SK-N-SH (cell line): ENCODE measurements around the gene MALRD1. TPM values are rescaled to one million over a fixed set of nuclear protein-coding genes. Genes with fewer than 3 reads are reported as not detected.

Source experiments
- CTCF ChIA-PET: fragments of 300-600, 350-600 bp; formaldehyde crosslinking; extraction: SDS; loops from one replicate; lab custom pipeline; 2021; lab: Yijun Ruan, JAX
- POLR2A ChIA-PET: fragments of 350-600 bp; sonication (Branson Sonifier 250); formaldehyde crosslinking; extraction: SDS; loops from one replicate; lab custom pipeline; 2020; ENCODE audit warnings: antibody characterized with exemption, inconsistent platforms; lab: Yijun Ruan, JAX
- DNase-seq: peaks from one replicate; pipeline ENCODE4 v3.0.0; 2012
- H2AFZ ChIP-seq: fragments of 200-600 bp; sonication (generic); 2 replicates; pipeline ENCODE4 v1.8.1; 2016; ENCODE audit warnings: antibody characterized with exemption, mild to moderate bottlenecking, low read depth
- H3F3A ChIP-seq: fragments of 200-600 bp; sonication (generic); replicated peaks from 2 replicates; pipeline ENCODE3; 2016; ENCODE audit warnings: antibody characterized with exemption, mild to moderate bottlenecking; ENCODE audit not compliant: insufficient read depth
- H3K27ac ChIP-seq, 2 experiments: fragments of 200-500 bp in 1 of 2; fragments of 200-600 bp in 1 of 2; sonication (Bioruptor generic) in 1 of 2; sonication (generic), shearing (Covaris generic) in 1 of 2; 2 replicates each; pipeline versions ENCODE4 v1.5.1 to v1.6.1; 2014 to 2016; ENCODE audit warnings: low read depth in 2 of 2, inconsistent platforms in 1 of 2, low read length in 1 of 2, mild to moderate bottlenecking in 1 of 2, mixed read lengths in 1 of 2
- H3K27me3 ChIP-seq: fragments of 200-600 bp; sonication (generic), shearing (Covaris generic); 2 replicates; pipeline ENCODE4 v1.6.1; 2016; ENCODE audit warnings: mixed run types; ENCODE audit not compliant: insufficient read depth
- H3K36me3 ChIP-seq, 2 experiments: fragments of 200-500 bp in 1 of 2; fragments of 200-600 bp in 1 of 2; sonication (Bioruptor generic) in 1 of 2; sonication (generic) in 1 of 2; replicated peaks in 1 of 2; 2 replicates each; pipeline versions ENCODE3 to v1.5.1; 2014 to 2016; ENCODE audit warnings: low read length in 1 of 2, mild to moderate bottlenecking in 1 of 2; ENCODE audit not compliant: insufficient read depth in 2 of 2, control insufficient read depth in 1 of 2
- H3K4me1 ChIP-seq, 2 experiments: fragments of 200-500 bp in 1 of 2; fragments of 200-600 bp in 1 of 2; sonication (Bioruptor generic) in 1 of 2; sonication (generic), shearing (Covaris generic) in 1 of 2; 2 replicates each; pipeline versions ENCODE4 v1.5.1 to v1.6.1; 2014 to 2016; ENCODE audit warnings: low read depth in 1 of 2, low read length in 1 of 2, mixed run types in 1 of 2; ENCODE audit not compliant: insufficient read depth in 2 of 2, control insufficient read depth in 1 of 2
- H3K4me2 ChIP-seq: fragments of 200-600 bp; sonication (generic), shearing (Covaris generic); 2 replicates; pipeline ENCODE4 v1.6.1; 2017; ENCODE audit warnings: mixed run types
- H3K4me3 ChIP-seq, 2 experiments: fragments of 200-500 bp in 1 of 2; fragments of 200-600 bp in 1 of 2; sonication (Bioruptor generic) in 1 of 2; sonication (generic), shearing (Covaris generic) in 1 of 2; 2 replicates each; pipeline versions ENCODE4 v1.5.1 to v1.8.1; 2014 to 2016; ENCODE audit warnings: low read depth in 2 of 2, inconsistent platforms in 1 of 2, low read length in 1 of 2, mild to moderate bottlenecking in 1 of 2, mixed read lengths in 1 of 2, moderate library complexity in 1 of 2
- H3K79me2 ChIP-seq: fragments of 200-600 bp; sonication (generic); 2 replicates; pipeline ENCODE4 v1.8.1; 2017; ENCODE audit warnings: mild to moderate bottlenecking; ENCODE audit not compliant: insufficient read depth
- H3K9ac ChIP-seq: fragments of 200-600 bp; sonication (generic); 2 replicates; pipeline ENCODE4 v1.6.1; 2017; ENCODE audit warnings: mixed run types
- H3K9me2 ChIP-seq: fragments of 200-600 bp; sonication (generic); 2 replicates; pipeline ENCODE4 v1.6.1; 2017; ENCODE audit warnings: mixed run types
- H3K9me3 ChIP-seq: fragments of 200-600 bp; sonication (generic); 2 replicates; pipeline ENCODE4 v1.6.1; 2017; ENCODE audit warnings: mixed run types, mild to moderate bottlenecking, moderate library complexity
- H4K20me1 ChIP-seq: fragments of 200-600 bp; sonication (generic); 2 replicates; pipeline ENCODE4 v1.6.1; 2017; ENCODE audit warnings: mild to moderate bottlenecking, mixed run types; ENCODE audit not compliant: insufficient read depth
- EZH2phosphoT487 ChIP-seq: fragments of 200-600 bp; sonication (generic); IDR thresholded peaks from 2 replicates; pipeline ENCODE4 v1.6.1; 2017; ENCODE audit warnings: low read depth, mixed run types, mild to moderate bottlenecking, antibody characterized with exemption, moderate library complexity, borderline replicate concordance
- FOXJ3 ChIP-seq: sonication (generic); formaldehyde crosslinking; IDR thresholded peaks from 2 replicates; pipeline ENCODE4 v1.5.1; 2020; ENCODE audit warnings: mild to moderate bottlenecking, missing genetic modification reagents
- FOXM1 ChIP-seq: IDR thresholded peaks from 2 replicates; pipeline ENCODE4 v1.4.0; 2012; ENCODE audit warnings: low read depth, mild to moderate bottlenecking
- GABPA ChIP-seq: IDR thresholded peaks from 2 replicates; pipeline ENCODE4 v1.4.0; 2012; ENCODE audit warnings: low read depth, mild to moderate bottlenecking
- GATA2 ChIP-seq: sonication (generic); formaldehyde crosslinking; IDR thresholded peaks from 2 replicates; pipeline ENCODE4 v1.5.0; 2020; ENCODE audit warnings: mild to moderate bottlenecking, missing genetic modification reagents
- MXI1 ChIP-seq: IDR thresholded peaks from 2 replicates; pipeline ENCODE4 v1.6.1; 2012; ENCODE audit warnings: mild to moderate bottlenecking, low read depth, low read length, improper control_type of control experiment
- NRF1 ChIP-seq: IDR thresholded peaks from 2 replicates; pipeline ENCODE4 v1.6.1; 2012; ENCODE audit warnings: low read depth, mild to moderate bottlenecking, low read length
- RCOR1 ChIP-seq: fragments of 150-350 bp; IDR thresholded peaks from 2 replicates; pipeline ENCODE4 v1.6.1; 2017; ENCODE audit warnings: antibody characterized with exemption, low read length
- RFX5 ChIP-seq: IDR thresholded peaks from 2 replicates; pipeline ENCODE4 v1.6.1; 2012; ENCODE audit warnings: mild to moderate bottlenecking, improper control_type of control experiment, low read length
- RXRA ChIP-seq: IDR thresholded peaks from 2 replicates; pipeline ENCODE4 v1.4.0; 2012; ENCODE audit warnings: low read depth, mild to moderate bottlenecking, borderline replicate concordance
- YY1 ChIP-seq: IDR thresholded peaks from 2 replicates; pipeline ENCODE4 v1.4.0; 2012; ENCODE audit warnings: low read depth, mild to moderate bottlenecking
- polyA plus RNA-seq, 3 experiments: library from polyadenylated mRNA; depleted of rRNA; stranded (reverse); fragments of >200 nt; gene quantifications; 2 replicates each; pipeline ENCODE4 v1.2.3, GENCODE V29; 2012
- TF ChIP-seq, protein P1 (sequence below): IDR thresholded peaks from 2 replicates; pipeline ENCODE4 v1.4.0; 2012; ENCODE audit warnings: low read depth
- TF ChIP-seq, protein P2 (sequence below): fragments of 150-350 bp; IDR thresholded peaks from 2 replicates; pipeline ENCODE4 v1.6.1; 2017; ENCODE audit warnings: antibody characterized with exemption, low read length, low read depth, borderline replicate concordance
- TF ChIP-seq, protein P3 (sequence below): fragments of 150-350 bp; IDR thresholded peaks from 2 replicates; pipeline ENCODE4 v1.6.1; 2016; ENCODE audit warnings: mild to moderate bottlenecking, low read depth, low read length
- TF ChIP-seq, protein P4 (sequence below): IDR thresholded peaks from 2 replicates; pipeline ENCODE4 v1.4.0; 2012; ENCODE audit warnings: low read depth, borderline replicate concordance
- TF ChIP-seq, protein P5 (sequence below): IDR thresholded peaks from 2 replicates; pipeline ENCODE4; 2012

The MALRD1 gene
- polyA plus RNA-seq, 1 of the 3 experiments (the other 2 are of a cell fraction), result not detected

DNA sequence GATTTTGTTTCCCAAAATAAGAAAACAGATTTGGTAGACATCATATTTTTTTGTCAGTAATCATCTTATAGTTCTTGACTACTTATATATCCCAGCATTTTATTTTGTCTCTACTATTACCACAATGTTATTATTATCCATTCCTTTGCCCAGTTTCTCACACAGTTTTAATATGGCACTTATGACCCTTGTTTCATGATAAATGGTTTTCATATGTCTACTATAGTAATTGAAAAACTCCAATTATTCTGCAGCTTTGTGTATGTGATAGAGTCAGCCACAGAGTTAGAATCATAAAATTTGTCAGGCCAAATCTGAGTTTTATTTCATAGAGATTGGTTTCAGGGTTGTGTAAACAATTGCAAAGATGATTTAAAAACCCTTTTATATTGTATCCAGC, 203.9 kb downstream of the MALRD1 start:
- Histone ChIP-seq H3K36me3 (no peaks in the 10 kb centered on the region), H3F3A (no peaks in the 10 kb centered on the region), H3K4me3 (no peak overlapping the region), H2AFZ (no peak overlapping the region), H3K9me3 (no peaks in the 10 kb centered on the region), H3K4me2 (no peak overlapping the region), H3K9me2 (no peaks in the 10 kb centered on the region), H3K27ac (no peak overlapping the region), H3K27me3 (no peaks in the 10 kb centered on the region), H3K9ac (no peak overlapping the region), H3K79me2 (no peaks in the 10 kb centered on the region), H4K20me1 (no peaks in the 10 kb centered on the region), H3K4me1 (no peaks in the 10 kb centered on the region; a peak in 1 of 4 replicates)
- CTCF ChIA-PET, result no interaction called here
- no peak for DNase-seq
- POLR2A ChIA-PET, result no interaction called here
- TF ChIP-seq GABPA (no peak), NRF1 (no peak), FOXJ3 (CRISPR knock-in tag) (no peak), RCOR1 (no peak), RXRA (no peak), YY1 (no peak), FOXM1 (no peak), GATA2 (no peak), EZH2phosphoT487 (no peak), RFX5 (no peak), MXI1 (no peak)
- TF ChIP-seq, protein P1, sequence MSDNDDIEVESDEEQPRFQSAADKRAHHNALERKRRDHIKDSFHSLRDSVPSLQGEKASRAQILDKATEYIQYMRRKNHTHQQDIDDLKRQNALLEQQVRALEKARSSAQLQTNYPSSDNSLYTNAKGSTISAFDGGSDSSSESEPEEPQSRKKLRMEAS, result no peak
- TF ChIP-seq, protein P2, sequence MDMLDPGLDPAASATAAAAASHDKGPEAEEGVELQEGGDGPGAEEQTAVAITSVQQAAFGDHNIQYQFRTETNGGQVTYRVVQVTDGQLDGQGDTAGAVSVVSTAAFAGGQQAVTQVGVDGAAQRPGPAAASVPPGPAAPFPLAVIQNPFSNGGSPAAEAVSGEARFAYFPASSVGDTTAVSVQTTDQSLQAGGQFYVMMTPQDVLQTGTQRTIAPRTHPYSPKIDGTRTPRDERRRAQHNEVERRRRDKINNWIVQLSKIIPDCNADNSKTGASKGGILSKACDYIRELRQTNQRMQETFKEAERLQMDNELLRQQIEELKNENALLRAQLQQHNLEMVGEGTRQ, result no peak
- TF ChIP-seq, protein P3, sequence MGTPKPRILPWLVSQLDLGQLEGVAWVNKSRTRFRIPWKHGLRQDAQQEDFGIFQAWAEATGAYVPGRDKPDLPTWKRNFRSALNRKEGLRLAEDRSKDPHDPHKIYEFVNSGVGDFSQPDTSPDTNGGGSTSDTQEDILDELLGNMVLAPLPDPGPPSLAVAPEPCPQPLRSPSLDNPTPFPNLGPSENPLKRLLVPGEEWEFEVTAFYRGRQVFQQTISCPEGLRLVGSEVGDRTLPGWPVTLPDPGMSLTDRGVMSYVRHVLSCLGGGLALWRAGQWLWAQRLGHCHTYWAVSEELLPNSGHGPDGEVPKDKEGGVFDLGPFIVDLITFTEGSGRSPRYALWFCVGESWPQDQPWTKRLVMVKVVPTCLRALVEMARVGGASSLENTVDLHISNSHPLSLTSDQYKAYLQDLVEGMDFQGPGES, result no peak
- TF ChIP-seq, protein P4, sequence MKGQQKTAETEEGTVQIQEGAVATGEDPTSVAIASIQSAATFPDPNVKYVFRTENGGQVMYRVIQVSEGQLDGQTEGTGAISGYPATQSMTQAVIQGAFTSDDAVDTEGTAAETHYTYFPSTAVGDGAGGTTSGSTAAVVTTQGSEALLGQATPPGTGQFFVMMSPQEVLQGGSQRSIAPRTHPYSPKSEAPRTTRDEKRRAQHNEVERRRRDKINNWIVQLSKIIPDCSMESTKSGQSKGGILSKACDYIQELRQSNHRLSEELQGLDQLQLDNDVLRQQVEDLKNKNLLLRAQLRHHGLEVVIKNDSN, result no peak
- TF ChIP-seq, protein P5, sequence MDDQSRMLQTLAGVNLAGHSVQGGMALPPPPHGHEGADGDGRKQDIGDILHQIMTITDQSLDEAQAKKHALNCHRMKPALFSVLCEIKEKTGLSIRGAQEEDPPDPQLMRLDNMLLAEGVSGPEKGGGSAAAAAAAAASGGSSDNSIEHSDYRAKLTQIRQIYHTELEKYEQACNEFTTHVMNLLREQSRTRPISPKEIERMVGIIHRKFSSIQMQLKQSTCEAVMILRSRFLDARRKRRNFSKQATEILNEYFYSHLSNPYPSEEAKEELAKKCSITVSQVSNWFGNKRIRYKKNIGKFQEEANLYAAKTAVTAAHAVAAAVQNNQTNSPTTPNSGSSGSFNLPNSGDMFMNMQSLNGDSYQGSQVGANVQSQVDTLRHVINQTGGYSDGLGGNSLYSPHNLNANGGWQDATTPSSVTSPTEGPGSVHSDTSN, result no peak
- TF ChIP-seq, all 33 proteins: peak for 0
